ENCODE measurements around the gene LLCFC1. TPM values are rescaled to one million over a fixed set of nuclear protein-coding genes. Genes with fewer than 3 reads are reported as not detected.

The LLCFC1 gene
- total and polyA plus RNA-seq, 2 donors from 2014 or later = not detected

DNA sequence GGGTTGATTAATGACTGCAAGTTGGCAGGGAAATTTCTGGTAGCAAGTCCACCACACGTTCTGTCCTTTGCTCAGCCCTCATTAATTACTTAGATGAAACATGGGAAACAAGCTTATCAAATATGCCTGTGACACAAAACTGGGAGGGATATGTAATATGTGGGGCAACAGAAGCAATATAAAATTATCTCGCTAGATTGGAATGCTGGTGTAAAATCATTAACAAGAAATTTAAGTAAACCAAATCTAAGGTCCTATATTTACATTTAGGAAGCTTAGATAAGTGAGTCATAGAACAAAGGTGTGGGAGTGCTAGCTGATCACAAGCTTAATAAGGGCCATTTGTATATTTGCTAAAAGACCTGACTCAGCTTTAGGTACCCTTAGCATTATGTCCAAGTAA is 29.3 kb upstream of the LLCFC1 start:
- no peak for DNase-seq
- no peaks in the 10 kb centered on the region for H3K27me3 ChIP-seq (ENCODE audit: control insufficient read depth, insufficient read depth, low read length)
- H3K4me3 ChIP-seq (ENCODE audit: low read length in 3 of 3) = no peak overlapping the region
- no peaks in the 10 kb centered on the region for H3K9me3 ChIP-seq (ENCODE audit: control insufficient read depth in 2 of 3, insufficient read depth in 1 of 3, low read length in 3 of 3)
- intact Hi-C loops (cut with DNase I) = no loop called here
- FAIRE-seq = no peak
- H3K4me1 ChIP-seq (ENCODE audit: control insufficient read depth in 2 of 3, insufficient read depth in 2 of 3, low read depth in 1 of 3, low read length in 3 of 3) = peaks cover 0 to 2% (median 0%) of the 10 kb centered on the region in 3 donors
- TF ChIP-seq, protein P1, sequence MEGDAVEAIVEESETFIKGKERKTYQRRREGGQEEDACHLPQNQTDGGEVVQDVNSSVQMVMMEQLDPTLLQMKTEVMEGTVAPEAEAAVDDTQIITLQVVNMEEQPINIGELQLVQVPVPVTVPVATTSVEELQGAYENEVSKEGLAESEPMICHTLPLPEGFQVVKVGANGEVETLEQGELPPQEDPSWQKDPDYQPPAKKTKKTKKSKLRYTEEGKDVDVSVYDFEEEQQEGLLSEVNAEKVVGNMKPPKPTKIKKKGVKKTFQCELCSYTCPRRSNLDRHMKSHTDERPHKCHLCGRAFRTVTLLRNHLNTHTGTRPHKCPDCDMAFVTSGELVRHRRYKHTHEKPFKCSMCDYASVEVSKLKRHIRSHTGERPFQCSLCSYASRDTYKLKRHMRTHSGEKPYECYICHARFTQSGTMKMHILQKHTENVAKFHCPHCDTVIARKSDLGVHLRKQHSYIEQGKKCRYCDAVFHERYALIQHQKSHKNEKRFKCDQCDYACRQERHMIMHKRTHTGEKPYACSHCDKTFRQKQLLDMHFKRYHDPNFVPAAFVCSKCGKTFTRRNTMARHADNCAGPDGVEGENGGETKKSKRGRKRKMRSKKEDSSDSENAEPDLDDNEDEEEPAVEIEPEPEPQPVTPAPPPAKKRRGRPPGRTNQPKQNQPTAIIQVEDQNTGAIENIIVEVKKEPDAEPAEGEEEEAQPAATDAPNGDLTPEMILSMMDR (IDR thresholded peaks at IDR 0.05; ENCODE audit: borderline replicate concordance, extremely low read depth, insufficient read depth) = no peak
- no peak overlapping the region for H3K9ac ChIP-seq (ENCODE audit: low read length in 3 of 3)
- H3K36me3 ChIP-seq (ENCODE audit: control insufficient read depth in 2 of 3, insufficient read depth in 3 of 3, low read length in 3 of 3) = no peaks in the 10 kb centered on the region
- H3K27ac ChIP-seq (ENCODE audit: low read depth in 2 of 2, low read length in 2 of 2) = no peak overlapping the region

DNA sequence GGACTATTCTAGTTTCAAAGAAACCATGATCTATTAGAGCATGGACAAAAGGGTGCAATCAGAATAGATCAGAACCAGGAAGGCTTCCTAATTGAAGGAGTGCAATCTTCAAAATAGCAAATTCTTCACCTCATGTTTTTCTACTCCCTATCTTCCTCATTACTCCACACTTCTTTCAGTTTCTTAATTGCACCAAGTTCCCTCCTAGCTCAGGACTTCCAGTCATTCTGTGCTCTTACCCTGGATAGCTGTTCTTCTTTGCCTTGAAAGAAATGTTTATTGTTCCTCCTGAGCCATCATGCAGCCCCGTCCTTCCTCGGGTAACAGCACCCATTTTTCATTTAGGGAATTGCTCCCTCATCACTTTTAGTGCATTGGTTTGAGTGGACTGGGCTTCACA is 28.8 kb upstream of the LLCFC1 start:
- Histone ChIP-seq H3K9ac (ENCODE audit: low read length in 3 of 3) (no peak overlapping the region), H3K9me3 (ENCODE audit: control insufficient read depth in 2 of 3, insufficient read depth in 1 of 3, low read length in 3 of 3) (no peaks in the 10 kb centered on the region), H3K27ac (ENCODE audit: low read depth in 2 of 2, low read length in 2 of 2) (no peak overlapping the region), H3K4me3 (ENCODE audit: low read length in 3 of 3) (no peak overlapping the region), H3K27me3 (ENCODE audit: control insufficient read depth, insufficient read depth, low read length) (no peaks in the 10 kb centered on the region), H3K36me3 (ENCODE audit: control insufficient read depth in 2 of 3, insufficient read depth in 3 of 3, low read length in 3 of 3) (no peaks in the 10 kb centered on the region), H3K4me1 (ENCODE audit: control insufficient read depth in 2 of 3, insufficient read depth in 2 of 3, low read depth in 1 of 3, low read length in 3 of 3) (peaks cover 0 to 2% (median 0%) of the 10 kb centered on the region in 3 donors)
- TF ChIP-seq, protein P1 (IDR thresholded peaks at IDR 0.05; ENCODE audit: borderline replicate concordance, extremely low read depth, insufficient read depth) = no peak
- intact Hi-C loops (cut with DNase I) = no loop called here
- no peak for FAIRE-seq
- DNase-seq = no peak

DNA sequence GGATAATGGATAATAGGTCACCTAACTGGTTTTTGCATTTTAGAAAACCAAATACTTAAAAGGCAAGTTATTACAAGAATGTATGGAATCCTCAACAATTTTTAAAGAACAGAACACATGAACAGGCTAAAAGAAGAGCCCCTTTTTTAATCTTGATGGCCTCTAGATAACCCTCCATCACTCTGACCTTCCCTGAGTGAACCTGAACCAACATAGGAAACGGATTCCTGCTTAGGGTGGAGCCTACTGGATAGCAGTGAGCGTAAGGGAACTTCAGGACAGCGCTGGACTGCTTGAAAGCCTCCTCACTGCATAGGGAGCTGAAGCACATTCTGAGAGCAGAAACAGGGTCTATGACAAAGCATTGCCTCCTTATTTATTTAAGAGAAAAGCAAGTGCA is 26.2 kb upstream of the LLCFC1 start:
- Histone ChIP-seq H3K9ac (ENCODE audit: low read length in 3 of 3) (no peak overlapping the region), H3K9me3 (ENCODE audit: control insufficient read depth in 2 of 3, insufficient read depth in 1 of 3, low read length in 3 of 3) (no peaks in the 10 kb centered on the region), H3K27ac (ENCODE audit: low read depth in 2 of 2, low read length in 2 of 2) (no peak overlapping the region), H3K36me3 (ENCODE audit: control insufficient read depth in 2 of 3, insufficient read depth in 3 of 3, low read length in 3 of 3) (no peaks in the 10 kb centered on the region), H3K4me3 (ENCODE audit: low read length in 3 of 3) (no peak overlapping the region), H3K27me3 (ENCODE audit: control insufficient read depth, insufficient read depth, low read length) (no peaks in the 10 kb centered on the region), H3K4me1 (ENCODE audit: control insufficient read depth in 2 of 3, insufficient read depth in 2 of 3, low read depth in 1 of 3, low read length in 3 of 3) (peaks cover 0 to 2% (median 0%) of the 10 kb centered on the region in 3 donors)
- no peak for FAIRE-seq
- intact Hi-C loops (cut with DNase I) = no loop called here
- DNase-seq = no peak
- TF ChIP-seq, protein P1 (IDR thresholded peaks at IDR 0.05; ENCODE audit: borderline replicate concordance, extremely low read depth, insufficient read depth) = no peak

DNA sequence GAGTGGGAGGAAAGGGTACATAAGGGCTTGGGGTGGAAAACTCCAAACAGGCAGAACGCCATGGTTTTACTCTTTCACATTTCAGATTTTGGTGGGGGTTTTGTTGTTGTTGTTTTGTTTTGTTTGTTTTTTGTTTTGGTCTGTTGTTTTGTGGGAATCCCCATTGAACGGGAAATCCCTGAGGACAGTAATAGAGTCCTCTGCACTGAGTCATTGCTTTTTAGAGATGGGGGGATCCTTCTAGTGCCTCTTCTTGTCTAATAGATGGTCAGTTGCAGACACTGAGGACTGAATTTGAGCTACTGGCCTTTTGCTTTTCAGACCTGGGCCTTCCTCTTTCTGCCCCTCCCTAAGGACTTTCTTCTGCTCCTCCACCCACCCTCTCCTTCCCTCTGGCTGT is 25.7 kb upstream of the LLCFC1 start:
- Histone ChIP-seq H3K9me3 (ENCODE audit: control insufficient read depth in 2 of 3, insufficient read depth in 1 of 3, low read length in 3 of 3) (no peaks in the 10 kb centered on the region), H3K9ac (ENCODE audit: low read length in 3 of 3) (no peak overlapping the region), H3K27me3 (ENCODE audit: control insufficient read depth, insufficient read depth, low read length) (no peaks in the 10 kb centered on the region), H3K4me1 (ENCODE audit: control insufficient read depth in 2 of 3, insufficient read depth in 2 of 3, low read depth in 1 of 3, low read length in 3 of 3) (peaks cover 0 to 2% (median 0%) of the 10 kb centered on the region in 3 donors), H3K36me3 (ENCODE audit: control insufficient read depth in 2 of 3, insufficient read depth in 3 of 3, low read length in 3 of 3) (no peaks in the 10 kb centered on the region), H3K4me3 (ENCODE audit: low read length in 3 of 3) (no peak overlapping the region), H3K27ac (ENCODE audit: low read depth in 2 of 2, low read length in 2 of 2) (no peak overlapping the region)
- TF ChIP-seq, protein P1 (IDR thresholded peaks at IDR 0.05; ENCODE audit: borderline replicate concordance, extremely low read depth, insufficient read depth) = no peak
- intact Hi-C loops (cut with DNase I) = no loop called here
- FAIRE-seq (no peak), DNase-seq (no peak)

All from kidney (tissue), 14 donors.